GM23338 (cell line): ENCODE measurements around the gene ATN1.

ENCODE experiments used
- CTCF ChIP-seq, 2 experiments: fragments of 200-600 bp in 1 of 2; sonication (generic) in 1 of 2; conservative IDR thresholded peaks; 2 replicates each; pipeline versions ENCODE4 v1.5.1 to v1.6.1; 2016 to 2017; ENCODE audit warnings: antibody characterized with exemption in 2 of 2, low read depth in 2 of 2, mild to moderate bottlenecking in 2 of 2, moderate library complexity in 1 of 2
- EZH2phosphoT487 ChIP-seq: fragments of 200-600 bp; sonication (generic); IDR thresholded peaks from one replicate; pipeline ENCODE4 v1.8.1; 2018; ENCODE audit warnings: antibody characterized with exemption; ENCODE audit not compliant: unreplicated experiment

GRCh38 chr12:6962285-6963015, 34.7 kb downstream of the ATN1 start:
- 0 out of 4 replicates have a peak, but pooled peaks of 1 of the 2 experiments have one; percentile 11 for TF ChIP-seq CTCF (conservative IDR thresholded peaks at IDR 0.05; ENCODE audit: low read depth in 2 of 2)
- TF ChIP-seq EZH2phosphoT487, result no peak
